Fibroblast of villous mesenchyme (primary cell): ENCODE data around the gene RPS19BP1. TPM values are rescaled to one million over a fixed set of nuclear protein-coding genes. Genes with fewer than 3 reads are reported as not detected.

ENCODE experiments used
- DNase-seq: peaks from one replicate; pipeline ENCODE4 v3.0.0-alpha.2; 2010; ENCODE audit warnings: low read depth
- H3K4me3 ChIP-seq: 2 replicates; pipeline ENCODE4 v1.5.1; 2011; ENCODE audit warnings: low read depth, mild to moderate bottlenecking, low read length
- total RNA-seq: library from RNA; depleted of rRNA; stranded (reverse); fragments of >200 nt; gene quantifications from 2 replicates; pipeline ENCODE4 v1.2.3, GENCODE V29; 2012
- TF ChIP-seq, protein P1 (sequence below): IDR thresholded peaks from 2 replicates; pipeline ENCODE4 v1.5.1; 2012; ENCODE audit warnings: low read depth, mild to moderate bottlenecking, low read length; ENCODE audit not compliant: insufficient read depth

The RPS19BP1 gene
- total RNA-seq, 1 donor, result 44.0 TPM

DNA sequence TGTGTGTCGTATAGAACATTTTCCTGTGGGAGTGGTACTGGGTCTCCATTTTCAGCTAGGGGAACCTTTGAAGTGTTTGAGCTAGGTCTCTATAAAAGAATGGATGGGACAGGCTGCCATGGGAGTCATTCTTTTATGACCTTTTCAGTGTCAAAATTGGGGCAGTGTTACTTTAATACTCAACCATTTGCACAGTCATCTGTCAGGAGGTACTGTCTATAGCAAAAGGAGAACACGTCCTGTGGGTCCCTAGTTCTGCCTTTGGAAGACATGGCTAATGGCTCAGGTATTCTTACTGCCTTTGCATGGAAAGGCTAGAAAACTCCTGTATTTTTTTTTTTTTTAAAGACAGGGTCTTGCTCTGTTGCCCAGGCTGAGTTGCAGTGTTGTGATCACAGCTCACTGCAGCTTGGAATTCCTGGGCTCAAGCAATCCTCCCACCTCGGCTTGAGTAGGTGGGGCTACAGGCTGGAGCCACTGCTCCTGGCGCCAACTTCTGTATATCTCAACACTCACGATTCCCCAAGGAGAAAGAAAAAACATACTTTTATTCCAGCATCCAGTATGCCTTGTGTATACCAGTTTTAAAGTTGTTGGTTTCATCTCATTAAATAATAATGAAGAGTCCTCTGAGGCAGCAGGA, 14.3 kb downstream of the RPS19BP1 start:
- TF ChIP-seq, protein P1, sequence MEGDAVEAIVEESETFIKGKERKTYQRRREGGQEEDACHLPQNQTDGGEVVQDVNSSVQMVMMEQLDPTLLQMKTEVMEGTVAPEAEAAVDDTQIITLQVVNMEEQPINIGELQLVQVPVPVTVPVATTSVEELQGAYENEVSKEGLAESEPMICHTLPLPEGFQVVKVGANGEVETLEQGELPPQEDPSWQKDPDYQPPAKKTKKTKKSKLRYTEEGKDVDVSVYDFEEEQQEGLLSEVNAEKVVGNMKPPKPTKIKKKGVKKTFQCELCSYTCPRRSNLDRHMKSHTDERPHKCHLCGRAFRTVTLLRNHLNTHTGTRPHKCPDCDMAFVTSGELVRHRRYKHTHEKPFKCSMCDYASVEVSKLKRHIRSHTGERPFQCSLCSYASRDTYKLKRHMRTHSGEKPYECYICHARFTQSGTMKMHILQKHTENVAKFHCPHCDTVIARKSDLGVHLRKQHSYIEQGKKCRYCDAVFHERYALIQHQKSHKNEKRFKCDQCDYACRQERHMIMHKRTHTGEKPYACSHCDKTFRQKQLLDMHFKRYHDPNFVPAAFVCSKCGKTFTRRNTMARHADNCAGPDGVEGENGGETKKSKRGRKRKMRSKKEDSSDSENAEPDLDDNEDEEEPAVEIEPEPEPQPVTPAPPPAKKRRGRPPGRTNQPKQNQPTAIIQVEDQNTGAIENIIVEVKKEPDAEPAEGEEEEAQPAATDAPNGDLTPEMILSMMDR, result no peak
- no peak for DNase-seq
- no peak overlapping the region for H3K4me3 ChIP-seq

- TF ChIP-seq, protein P1, result no peak
- DNase-seq, result no peak
- H3K4me3 ChIP-seq, result no peak overlapping the region
These were observed 15.1 kb downstream of the RPS19BP1 start for GRCh38 chr22:39517470-39517869.

- no peak overlapping the region for H3K4me3 ChIP-seq
- TF ChIP-seq, protein P1, result peak; percentile 0
- DNase-seq, result no peak
These were observed 17.1 kb downstream of the RPS19BP1 start for GRCh38 chr22:39515266-39516050.

GRCh38 chr22:39514373-39514973, 18.1 kb downstream of the RPS19BP1 start:
- DNase-seq, result no peak
- H3K4me3 ChIP-seq, result no peak overlapping the region
- TF ChIP-seq, protein P1, result peak; percentile 76

DNA sequence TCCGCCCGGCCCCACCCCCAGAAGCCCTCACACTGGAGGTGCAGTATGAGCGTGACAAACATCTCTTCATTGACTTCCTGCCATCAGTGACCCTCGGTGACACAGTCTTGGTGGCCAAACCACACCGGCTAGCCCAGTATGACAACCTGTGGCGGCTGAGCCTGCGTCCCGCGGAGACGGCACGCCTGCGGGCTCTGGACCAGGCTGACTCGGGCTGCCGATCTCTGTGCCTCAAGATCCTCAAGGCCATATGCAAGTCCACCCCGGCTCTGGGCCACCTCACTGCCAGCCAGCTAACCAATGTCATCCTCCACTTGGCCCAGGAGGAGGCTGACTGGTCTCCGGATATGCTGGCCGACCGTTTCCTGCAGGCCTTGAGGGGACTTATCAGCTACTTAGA, 18.8 kb downstream of the RPS19BP1 start:
- H3K4me3 ChIP-seq, result no peak overlapping the region
- no peak for DNase-seq
- TF ChIP-seq, protein P1, result no peak

- TF ChIP-seq, protein P1, result no peak
- DNase-seq, result no peak
These were observed 20.5 kb downstream of the RPS19BP1 start for GRCh38 chr22:39512026-39512425.

More at GRCh38 chr22:39512026-39512425, 20.5 kb downstream of the RPS19BP1 start:
- H3K4me3 ChIP-seq, result no peak overlapping the region
